Activated CD4-positive, alpha-beta T cell treated with anti-CD3 and anti-CD28 coated beads for 36 hours (primary cell): ENCODE measurements around the gene PCDHGA1. TPM values are rescaled to one million over a fixed set of nuclear protein-coding genes. Genes with fewer than 3 reads are reported as not detected.
"Not testable (repeated sequence)": the region's sequence is repeated elsewhere in the genome, so short reads cannot be mapped to it uniquely, and the experiment has no call there.

Source experiments
- ATAC-seq: fragments of 200-7000 bp; cut with Tn5 transposase; one replicate; pipeline ENCODE4 v1.10.0; 2021; ENCODE audit warnings: mild to moderate bottlenecking, moderate library complexity
- CTCF ChIA-PET: fragments of 350-600 bp; sonication (Branson Sonifier 250); formaldehyde crosslinking; loops from one replicate; lab custom pipeline; 2021; ENCODE audit warnings: antibody characterized with exemption; lab: Charles Lee
- POLR2A ChIA-PET: fragments of 350-600 bp; sonication (Branson Sonifier 250); formaldehyde crosslinking; loops from one replicate; lab custom pipeline; 2021; ENCODE audit warnings: antibody characterized with exemption, inconsistent platforms; lab: Charles Lee
- DNase-seq: peaks from one replicate; pipeline ENCODE4 v3.0.0-alpha.2; 2020
- H3K27ac Mint-ChIP-seq: one replicate; pipeline ENCODE4 v1.8.0; 2021; ENCODE audit warnings: mixed read lengths
- H3K27me3 Mint-ChIP-seq: one replicate; pipeline ENCODE4 v1.8.0; 2021; ENCODE audit warnings: mixed read lengths
- H3K36me3 Mint-ChIP-seq: one replicate; pipeline ENCODE4 v1.8.0; 2021; ENCODE audit warnings: low read depth, mixed read lengths
- H3K4me1 Mint-ChIP-seq: one replicate; pipeline ENCODE4 v1.8.0; 2021; ENCODE audit warnings: mixed read lengths
- H3K4me3 Mint-ChIP-seq: one replicate; pipeline ENCODE4 v1.8.0; 2021; ENCODE audit warnings: mild to moderate bottlenecking, moderate library complexity, mixed read lengths
- H3K9me3 Mint-ChIP-seq: one replicate; pipeline ENCODE4 v1.8.0; 2021; ENCODE audit warnings: low read depth, mixed read lengths
- intact Hi-C, 2 experiments: fragments of 100-400 bp; cut with DNase I in 1 of 2; cut with micrococcal nuclease in 1 of 2; formaldehyde crosslinking; loops; one replicate each; pipeline versions ENCODE4 v1.14.2 to v1.15.1; 2022 to 2024; cut with DNase I, micrococcal nuclease
- total RNA-seq, 2 experiments: library from RNA; stranded (reverse); gene quantifications; one replicate each; pipeline ENCODE4 v1.2.3, GENCODE V29; 2021

The PCDHGA1 gene
- total RNA-seq, 2 experiments from 2014 or later: 0.05 TPM; not detected in 1

DNA sequence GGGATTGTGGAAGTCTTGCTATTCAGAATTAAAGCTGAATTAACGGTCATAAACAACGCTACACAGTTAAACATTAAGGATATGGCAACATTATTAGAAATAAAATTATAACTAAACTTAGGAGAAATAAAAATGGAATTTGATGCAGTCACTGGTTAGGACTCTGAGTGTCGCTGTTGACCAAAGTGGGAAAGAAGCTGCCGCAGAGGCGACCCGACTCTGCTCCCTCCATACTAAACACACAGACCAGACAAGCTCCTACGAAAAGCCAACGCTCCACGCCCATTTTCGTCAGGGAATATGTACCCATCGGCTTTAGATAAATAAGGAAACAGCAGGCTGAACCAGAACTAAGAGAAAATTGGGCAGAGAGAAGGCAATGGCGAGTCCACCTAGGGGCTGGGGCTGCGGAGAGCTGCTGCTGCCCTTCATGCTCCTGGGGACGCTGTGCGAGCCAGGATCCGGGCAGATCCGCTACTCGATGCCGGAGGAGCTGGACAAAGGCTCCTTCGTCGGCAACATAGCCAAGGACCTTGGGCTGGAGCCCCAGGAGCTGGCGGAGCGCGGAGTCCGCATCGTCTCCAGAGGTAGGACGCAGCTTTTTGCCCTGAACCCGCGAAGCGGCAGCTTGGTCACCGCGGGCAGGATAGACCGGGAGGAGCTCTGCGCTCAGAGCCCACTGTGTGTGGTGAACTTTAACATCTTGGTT is 33.8 kb downstream of the PCDHGA1 start, which contains the start of gene PCDHGA5:
Gene PCDHGA5, plus strand, starts transcription at position 211 of the 709 bp plus-strand sequence. Its CDS starts 169 bp downstream, at position 380.
- DNase-seq: no peak
- no peak within 1 kb of the TSS for H3K27ac Mint-ChIP-seq

DNA sequence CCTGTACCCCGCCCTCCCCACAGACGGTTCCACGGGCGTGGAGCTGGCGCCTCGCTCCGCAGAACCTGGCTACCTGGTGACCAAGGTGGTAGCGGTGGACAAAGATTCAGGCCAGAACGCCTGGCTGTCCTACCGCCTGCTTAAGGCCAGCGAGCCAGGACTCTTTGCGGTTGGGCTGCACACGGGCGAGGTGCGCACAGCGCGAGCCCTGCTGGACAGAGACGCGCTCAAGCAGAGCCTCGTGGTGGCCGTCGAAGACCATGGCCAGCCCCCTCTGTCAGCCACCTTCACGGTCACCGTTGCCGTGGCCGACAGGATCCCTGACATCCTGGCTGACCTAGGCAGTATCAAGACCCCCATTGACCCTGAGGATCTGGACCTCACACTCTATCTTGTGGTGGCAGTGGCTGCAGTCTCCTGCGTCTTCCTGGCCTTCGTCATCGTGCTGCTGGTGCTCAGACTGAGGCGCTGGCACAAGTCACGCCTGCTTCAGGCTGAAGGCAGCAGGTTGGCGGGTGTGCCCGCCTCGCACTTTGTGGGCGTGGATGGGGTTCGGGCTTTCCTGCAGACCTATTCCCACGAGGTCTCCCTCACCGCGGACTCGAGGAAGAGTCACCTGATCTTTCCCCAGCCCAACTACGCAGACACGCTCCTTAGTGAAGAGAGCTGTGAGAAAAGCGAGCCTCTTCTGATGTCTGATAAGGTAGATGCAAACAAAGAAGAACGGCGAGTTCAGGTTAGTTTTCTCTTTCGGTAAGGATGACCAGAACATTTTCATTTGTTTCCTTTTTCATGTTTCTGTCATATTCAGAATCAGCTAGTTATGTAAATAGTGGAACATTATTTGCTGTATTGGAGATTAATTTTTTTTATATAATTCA is 35.9 kb downstream of the PCDHGA1 start:
- POLR2A ChIA-PET: no interaction called here
- CTCF ChIA-PET: no interaction called here
- Mint-ChIP-seq H3K4me1 (peaks cover 3% of the 10 kb centered on the region), H3K27ac (no peak overlapping the region), H3K9me3 (peaks cover 28% of the 10 kb centered on the region), H3K36me3 (peaks cover 38% of the 10 kb centered on the region), H3K4me3 (no peak overlapping the region), H3K27me3 (peaks cover 69% of the 10 kb centered on the region)
- no peak for ATAC-seq
- intact Hi-C loops: loop anchor here (10.0 kb wide), 4 partner anchors 121 to 571 kb away; partner anchors contain the start of genes PCDHA12 (in 1 of the 2), PCDHA2 (in 1 of the 2), PCDHA8 (in 1 of the 2) and PCDHA9 (in 1 of the 2)
- DNase-seq: no peak

More for the DNA sequence above, 33.8 kb downstream of the PCDHGA1 start, which contains the start of gene PCDHGA5:
- Mint-ChIP-seq H3K9me3 (peaks cover 40% of the 10 kb centered on the region), H3K4me1 (peaks cover 2% of the 10 kb centered on the region), H3K4me3 (no peak within 1 kb of the TSS), H3K36me3 (peaks cover 38% of the 10 kb centered on the region), H3K27me3 (peaks cover 71% of the 10 kb centered on the region)
- intact Hi-C loops: loop anchor here (5.0 to 10.0 kb wide), 5 partner anchors 119 to 569 kb away; partner anchors contain the start of genes PCDHA12 (in 1 of the 2), PCDHA2 (in 1 of the 2), PCDHA8 (in 1 of the 2) and PCDHA9 (in 1 of the 2)
- ChIA-PET POLR2A (no interaction called here), CTCF (interaction anchor here (0.6 to 1.7 kb wide), 7 partner anchors 9 to 188 kb away, joined by 3 to 4 read pairs (median 3); partner anchors contain the start of genes PCDHGA2, PCDHGA4 and PCDHGB6)
- ATAC-seq: no peak

DNA sequence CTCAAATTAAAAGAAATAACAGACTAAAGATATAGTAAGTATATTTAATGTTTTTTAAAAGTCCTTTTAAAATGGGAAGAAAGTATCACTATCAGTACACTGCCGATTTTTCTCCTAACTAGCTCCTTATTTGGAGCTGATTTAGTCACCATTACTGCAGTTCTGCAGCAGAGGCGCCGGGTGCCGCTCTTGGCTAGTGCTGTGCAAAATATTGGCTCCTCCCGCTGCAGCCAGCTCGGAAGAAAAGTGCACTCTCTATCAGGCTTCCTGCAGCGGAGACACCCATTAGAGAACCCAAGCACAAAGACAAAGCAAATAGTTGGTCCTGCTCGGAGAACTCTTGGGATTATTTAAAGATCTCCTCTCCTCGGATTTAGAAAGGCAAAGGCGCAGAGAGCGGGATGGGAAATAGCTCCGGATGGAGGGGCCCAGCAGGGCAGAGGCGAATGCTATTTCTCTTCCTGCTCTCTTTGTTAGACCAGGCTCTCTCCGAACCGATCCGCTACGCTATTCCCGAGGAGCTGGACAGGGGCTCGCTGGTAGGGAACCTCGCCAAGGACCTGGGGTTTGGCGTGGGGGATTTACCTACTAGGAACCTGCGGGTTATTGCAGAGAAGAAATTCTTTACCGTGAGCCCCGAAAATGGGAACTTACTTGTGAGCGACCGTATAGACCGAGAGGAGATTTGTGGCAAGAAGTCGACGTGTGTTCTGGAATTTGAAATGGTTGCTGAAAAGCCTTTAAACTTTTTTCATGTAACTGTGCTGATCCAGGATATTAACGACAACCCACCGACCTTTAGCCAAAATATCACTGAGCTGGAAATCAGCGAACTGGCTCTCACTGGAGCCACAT is 39.9 kb downstream of the PCDHGA1 start, which contains the start of gene PCDHGB3:
Gene PCDHGB3, plus strand, starts transcription at position 249 of the 855 bp plus-strand sequence. Its CDS starts 153 bp downstream, at position 402.
- Mint-ChIP-seq H3K36me3 (peaks cover 34% of the 10 kb centered on the region), H3K27me3 (peaks cover 61% of the 10 kb centered on the region), H3K9me3 (peaks cover 30% of the 10 kb centered on the region), H3K27ac (no peak within 1 kb of the TSS), H3K4me3 (peak within 1 kb of the TSS; percentile 52), H3K4me1 (peaks cover 3% of the 10 kb centered on the region)
- ATAC-seq (peak; percentile 76), DNase-seq (peak; percentile 63)
- CTCF ChIA-PET: interaction anchor here (0.6 to 3.0 kb wide), 19 partner anchors 9 to 235 kb away, joined by 3 to 15 read pairs (median 5); partner anchors contain the start of genes PCDHB15, PCDHB5, PCDHGA1 and PCDHGA10
- POLR2A ChIA-PET: interaction anchor here (0.6 kb wide), 1 partner anchor 50 kb away, joined by 4 read pairs; no protein-coding TSS in a partner anchor
- intact Hi-C loops: loop anchor here (5.0 to 10.0 kb wide), 6 partner anchors 37 to 578 kb away; partner anchors contain the start of genes PCDHA2 (in 2 of the 2), PCDHGB6 (in 2 of the 2), PCDHA12 (in 1 of the 2) and PCDHA8 (in 1 of the 2)

DNA sequence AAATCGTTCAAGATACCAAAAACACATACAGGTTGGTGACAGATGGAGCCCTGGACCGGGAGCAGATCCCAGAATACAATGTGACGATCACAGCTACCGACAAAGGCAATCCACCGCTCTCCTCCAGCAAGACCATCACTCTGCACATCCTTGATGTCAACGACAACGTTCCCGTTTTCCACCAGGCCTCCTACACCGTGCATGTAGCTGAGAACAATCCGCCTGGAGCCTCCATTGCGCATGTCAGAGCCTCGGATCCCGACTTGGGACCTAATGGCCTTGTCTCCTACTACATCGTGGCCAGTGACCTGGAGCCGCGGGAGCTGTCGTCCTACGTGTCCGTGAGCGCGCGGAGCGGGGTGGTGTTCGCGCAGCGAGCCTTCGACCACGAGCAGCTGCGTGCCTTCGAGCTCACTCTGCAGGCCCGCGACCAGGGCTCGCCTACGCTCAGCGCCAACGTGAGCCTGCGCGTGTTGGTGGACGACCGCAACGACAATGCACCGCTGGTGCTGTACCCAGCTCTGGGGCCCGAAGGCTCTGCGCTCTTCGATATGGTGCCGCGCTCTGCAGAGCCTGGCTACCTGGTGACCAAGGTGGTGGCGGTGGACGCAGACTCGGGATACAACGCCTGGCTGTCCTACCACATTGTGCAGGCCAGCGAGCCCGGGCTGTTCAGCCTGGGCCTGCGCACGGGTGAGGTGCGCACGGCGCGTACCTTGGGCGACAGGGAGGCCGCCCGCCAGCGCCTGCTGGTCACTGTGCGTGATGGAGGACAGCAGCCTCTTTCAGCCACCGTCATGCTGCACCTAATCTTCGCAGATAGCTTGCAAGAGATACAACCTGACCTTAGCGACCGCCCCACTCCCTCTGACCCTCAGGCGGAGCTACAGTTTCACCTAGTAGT is 41.5 kb downstream of the PCDHGA1 start:
- ATAC-seq (no peak), DNase-seq (no peak)
- peaks cover 3% of the 10 kb centered on the region for H3K4me1 Mint-ChIP-seq
- CTCF ChIA-PET: interaction anchor here (1.0 to 3.0 kb wide), 4 partner anchors 41 to 149 kb away, joined by 3 to 15 read pairs (median 7); partner anchors contain the start of genes PCDHB14, PCDHB15, PCDHGA10 and PCDHGA11
- H3K27ac Mint-ChIP-seq: no peak overlapping the region
- H3K36me3 Mint-ChIP-seq: peaks cover 25% of the 10 kb centered on the region
- intact Hi-C loops: loop anchor here (5.0 kb wide), 2 partner anchors 35 to 580 kb away; partner anchors contain the start of genes PCDHGB6 (in 2 of the 2) and PCDHA2 (in 1 of the 2)
- H3K27me3 Mint-ChIP-seq: peaks cover 58% of the 10 kb centered on the region
- POLR2A ChIA-PET: no interaction called here
- H3K4me3 Mint-ChIP-seq: no peak overlapping the region
- H3K9me3 Mint-ChIP-seq: peaks cover 32% of the 10 kb centered on the region

DNA sequence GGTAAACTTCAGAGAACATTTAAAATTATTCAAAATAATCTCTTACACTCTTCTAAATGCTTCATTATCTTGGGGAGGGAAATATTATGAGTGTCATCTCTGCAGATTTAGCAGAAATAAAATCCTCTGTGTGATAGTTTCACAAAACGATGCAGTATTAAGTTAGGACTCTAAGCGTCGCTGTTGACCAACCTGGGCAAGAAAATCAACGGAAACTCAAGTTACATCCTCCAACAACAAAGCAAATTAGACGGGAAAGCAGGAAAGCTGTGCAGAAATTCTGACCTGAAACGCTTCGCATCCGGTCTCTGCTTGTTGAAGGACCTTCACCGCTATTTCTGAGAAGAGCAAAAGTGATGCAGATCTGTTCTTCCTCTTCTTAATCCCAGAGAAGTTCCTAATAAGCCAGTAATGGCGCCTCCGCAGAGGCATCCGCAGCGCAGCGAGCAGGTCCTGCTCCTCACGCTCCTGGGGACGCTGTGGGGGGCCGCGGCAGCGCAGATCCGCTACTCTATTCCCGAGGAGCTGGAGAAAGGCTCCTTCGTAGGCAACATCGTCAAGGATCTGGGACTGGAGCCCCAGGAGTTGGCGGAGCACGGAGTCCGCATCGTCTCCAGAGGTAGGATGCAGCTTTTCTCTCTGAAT is 43.5 kb downstream of the PCDHGA1 start, which contains the start of gene PCDHGA6:
Gene PCDHGA6, plus strand, starts transcription at position 219 of the 645 bp plus-strand sequence. Its CDS starts 193 bp downstream, at position 412.
- Mint-ChIP-seq H3K27ac (no peak within 1 kb of the TSS), H3K36me3 (peaks cover 26% of the 10 kb centered on the region), H3K9me3 (peaks cover 39% of the 10 kb centered on the region), H3K27me3 (peaks cover 56% of the 10 kb centered on the region), H3K4me3 (no peak within 1 kb of the TSS), H3K4me1 (peaks cover 3% of the 10 kb centered on the region)
- ATAC-seq (no peak), DNase-seq (no peak)
- POLR2A ChIA-PET: interaction anchor here (0.6 kb wide), 1 partner anchor 47 kb away, joined by 4 read pairs; the partner anchor contains the start of gene PCDHGA11
- CTCF ChIA-PET: interaction anchor here (0.9 to 2.0 kb wide), 4 partner anchors 10 to 183 kb away, joined by 3 to 10 read pairs (median 5); partner anchors contain the start of genes PCDHGA10 and PCDHGA5
- intact Hi-C loops: loop anchor here (5.0 kb wide), 2 partner anchors 34 to 581 kb away; partner anchors contain the start of genes PCDHGB6 (in 2 of the 2) and PCDHA2 (in 1 of the 2)

DNA sequence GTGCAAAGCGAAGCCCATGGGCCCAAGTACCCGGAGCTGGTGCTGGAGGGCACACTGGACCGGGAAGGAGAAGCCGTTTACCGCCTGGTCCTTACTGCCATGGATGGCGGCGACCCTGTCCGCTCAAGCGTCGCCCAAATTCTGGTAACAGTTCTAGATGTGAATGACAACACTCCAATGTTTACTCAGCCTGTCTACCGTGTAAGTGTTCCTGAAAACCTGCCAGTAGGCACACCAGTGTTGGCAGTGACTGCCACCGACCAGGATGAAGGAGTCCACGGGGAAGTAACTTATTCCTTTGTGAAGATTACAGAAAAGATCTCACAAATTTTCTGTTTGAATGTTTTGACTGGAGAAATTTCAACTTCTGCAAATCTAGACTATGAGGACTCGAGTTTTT is 44.3 kb downstream of the PCDHGA1 start:
- Mint-ChIP-seq H3K4me1 (peaks cover 3% of the 10 kb centered on the region), H3K27me3 (peaks cover 55% of the 10 kb centered on the region), H3K36me3 (peaks cover 26% of the 10 kb centered on the region), H3K9me3 (peaks cover 40% of the 10 kb centered on the region), H3K4me3 (no peak overlapping the region), H3K27ac (no peak overlapping the region)
- ATAC-seq (no peak), DNase-seq (no peak)
- ChIA-PET CTCF (interaction anchor here (0.9 to 2.0 kb wide), 4 partner anchors 10 to 183 kb away, joined by 3 to 10 read pairs (median 5); partner anchors contain the start of genes PCDHGA10 and PCDHGA5), POLR2A (interaction anchor here (0.6 kb wide), 1 partner anchor 46 kb away, joined by 4 read pairs; the partner anchor contains the start of gene PCDHGA11)
- intact Hi-C loops: loop anchor here (5.0 kb wide), 2 partner anchors 33 to 582 kb away; partner anchors contain the start of genes PCDHGB6 (in 2 of the 2) and PCDHA2 (in 1 of the 2)

DNA sequence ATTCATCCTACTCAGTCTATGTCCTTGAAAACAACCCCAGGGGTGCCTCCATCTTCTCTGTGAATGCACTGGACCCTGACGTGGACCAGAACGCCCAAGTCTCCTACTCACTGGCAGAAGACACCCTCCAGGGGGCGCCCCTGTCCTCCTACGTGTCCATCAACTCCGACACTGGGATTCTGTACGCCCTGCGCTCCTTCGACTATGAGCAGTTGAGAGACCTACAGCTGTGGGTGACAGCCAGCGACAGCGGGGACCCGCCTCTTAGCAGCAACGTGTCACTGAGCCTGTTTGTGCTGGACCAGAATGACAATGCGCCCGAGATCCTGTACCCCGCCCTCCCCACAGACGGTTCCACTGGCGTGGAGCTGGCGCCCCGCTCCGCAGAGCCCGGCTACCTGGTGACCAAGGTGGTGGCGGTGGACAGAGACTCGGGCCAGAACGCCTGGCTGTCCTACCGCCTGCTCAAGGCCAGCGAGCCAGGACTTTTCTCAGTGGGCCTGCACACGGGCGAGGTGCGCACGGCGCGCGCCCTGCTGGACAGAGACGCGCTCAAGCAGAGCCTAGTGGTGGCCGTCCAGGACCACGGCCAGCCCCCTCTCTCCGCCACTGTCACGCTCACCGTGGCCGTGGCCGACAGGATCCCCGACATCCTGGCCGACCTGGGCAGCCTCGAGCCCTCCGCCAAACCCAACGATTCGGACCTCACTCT is 45.3 kb downstream of the PCDHGA1 start:
- H3K27ac Mint-ChIP-seq, H3K4me1 Mint-ChIP-seq, H3K4me3 Mint-ChIP-seq, DNase-seq, intact Hi-C loops, ATAC-seq, POLR2A ChIA-PET: not testable (repeated sequence)
- CTCF ChIA-PET: interaction anchor here (1.0 to 2.0 kb wide), 3 partner anchors 11 to 38 kb away, joined by 3 to 10 read pairs (median 4); partner anchors contain the start of genes PCDHGA10 and PCDHGA5
- Mint-ChIP-seq H3K36me3 (peaks cover 22% of the 10 kb centered on the region), H3K27me3 (peaks cover 52% of the 10 kb centered on the region), H3K9me3 (peaks cover 40% of the 10 kb centered on the region)
